Measurements from ENCODE around the gene RABIF.
"Not testable (repeated sequence)": the region's sequence is repeated elsewhere in the genome, so short reads cannot be mapped to it uniquely, and the experiment has no call there.

The RABIF gene

GRCh38 chr1:202831906-202832305 is 57.0 kb downstream of the RABIF start:
- DNase-seq = no peak

GRCh38 chr1:202829223-202829622 is 59.7 kb downstream of the RABIF start:
- not testable (repeated sequence) for DNase-seq
